HepG2 (cell line): ENCODE measurements around the gene DNAJC18. TPM values are rescaled to one million over a fixed set of nuclear protein-coding genes. Genes with fewer than 3 reads are reported as not detected.

Experiments
- GATAD2A ChIP-seq: IDR thresholded peaks from 2 replicates; pipeline ENCODE4 v1.6.1; 2016
- KAT8 ChIP-seq: IDR thresholded peaks from 2 replicates; pipeline ENCODE4 v1.6.1; 2016; ENCODE audit warnings: missing genetic modification reagents, missing compliant biosample characterization
- KMT2A ChIP-seq: sonication (generic); formaldehyde crosslinking; IDR thresholded peaks from 2 replicates; pipeline ENCODE4 v1.4.0; 2020; ENCODE audit warnings: missing genetic modification reagents
- MBD4 ChIP-seq: IDR thresholded peaks from 2 replicates; pipeline ENCODE4 v1.6.1; 2012; ENCODE audit warnings: low read length, inconsistent platforms, borderline replicate concordance
- MIER3 ChIP-seq: IDR thresholded peaks from 2 replicates; pipeline ENCODE4 v1.6.1; 2016; ENCODE audit warnings: missing compliant biosample characterization, borderline replicate concordance
- NFKBIZ ChIP-seq: IDR thresholded peaks from 2 replicates; pipeline ENCODE4 v1.6.1; 2018; ENCODE audit warnings: missing genetic modification reagents, missing compliant biosample characterization
- NR2C2 ChIP-seq: sonication (generic); formaldehyde crosslinking; IDR thresholded peaks from 2 replicates; pipeline ENCODE4 v1.4.0; 2020; ENCODE audit warnings: missing genetic modification reagents, mild to moderate bottlenecking, moderate library complexity, borderline replicate concordance
- PLSCR1 ChIP-seq: sonication (generic); formaldehyde crosslinking; IDR thresholded peaks from 2 replicates; pipeline ENCODE4 v1.5.0; 2020; ENCODE audit warnings: missing genetic modification reagents, mild to moderate bottlenecking, borderline replicate concordance
- POLR2A ChIP-seq, 2 experiments: IDR thresholded peaks; 2 replicates each; pipeline ENCODE4 v1.6.1; 2011; ENCODE audit warnings: low read depth in 2 of 2, low read length in 2 of 2, mild to moderate bottlenecking in 1 of 2, moderate library complexity in 1 of 2; ENCODE audit not compliant: insufficient read depth in 1 of 2
- POLR2G ChIP-seq: fragments of 200-400 bp; formaldehyde crosslinking; IDR thresholded peaks from 2 replicates; pipeline ENCODE4 v1.6.1; 2018; ENCODE audit warnings: mild to moderate bottlenecking, low read depth, low read length, moderate library complexity
- SKI ChIP-seq: fragments of 450-650 bp; IDR thresholded peaks from one replicate; pipeline ENCODE4 v1.6.1; 2018; ENCODE audit warnings: mild to moderate bottlenecking; ENCODE audit not compliant: partially characterized antibody
- SNRNP70 ChIP-seq: fragments of 200-400 bp; formaldehyde crosslinking; IDR thresholded peaks from 2 replicates; pipeline ENCODE4 v1.6.1; 2017; ENCODE audit warnings: mild to moderate bottlenecking, low read depth, low read length, moderate library complexity
- TMF1 ChIP-seq: sonication (generic); formaldehyde crosslinking; IDR thresholded peaks from 2 replicates; pipeline ENCODE4 v1.8.1; 2022; ENCODE audit warnings: low read depth, missing genetic modification reagents
- ZBTB10 ChIP-seq: sonication (generic); formaldehyde crosslinking; IDR thresholded peaks from 2 replicates; pipeline ENCODE4 v1.4.0; 2020; ENCODE audit warnings: missing genetic modification reagents, borderline replicate concordance
- ZBTB34 ChIP-seq: sonication (generic); formaldehyde crosslinking; IDR thresholded peaks from 2 replicates; pipeline ENCODE4 v1.8.0; 2022; ENCODE audit warnings: mild to moderate bottlenecking, missing genetic modification reagents
- ZNF234 ChIP-seq: sonication (generic); formaldehyde crosslinking; conservative IDR thresholded peaks from 2 replicates; pipeline ENCODE4 v1.5.1; 2020; ENCODE audit warnings: mild to moderate bottlenecking, missing genetic modification reagents
- ZNF317 ChIP-seq: sonication (generic); formaldehyde crosslinking; IDR thresholded peaks from 2 replicates; pipeline ENCODE4 v1.5.0; 2020; ENCODE audit warnings: mild to moderate bottlenecking, missing genetic modification reagents
- ZNF33A ChIP-seq: sonication (generic); formaldehyde crosslinking; IDR thresholded peaks from 2 replicates; pipeline ENCODE4 v1.5.1; 2020; ENCODE audit warnings: missing genetic modification reagents, mild to moderate bottlenecking, moderate library complexity, borderline replicate concordance
- ZNF362 ChIP-seq: sonication (generic); formaldehyde crosslinking; IDR thresholded peaks from 2 replicates; pipeline ENCODE4 v1.4.0; 2020; ENCODE audit warnings: missing genetic modification reagents, mild to moderate bottlenecking, borderline replicate concordance
- ZNF414 ChIP-seq: sonication (generic); formaldehyde crosslinking; IDR thresholded peaks from 2 replicates; pipeline ENCODE4 v1.5.0; 2020; ENCODE audit warnings: missing genetic modification reagents
- ZNF768 ChIP-seq: sonication (generic); formaldehyde crosslinking; IDR thresholded peaks from 2 replicates; pipeline ENCODE4 v1.4.0; 2020; ENCODE audit warnings: missing genetic modification reagents
- ZNF784 ChIP-seq: sonication (generic); formaldehyde crosslinking; IDR thresholded peaks from 2 replicates; pipeline ENCODE4 v1.5.1; 2020; ENCODE audit warnings: missing genetic modification reagents, mild to moderate bottlenecking, borderline replicate concordance
- polyA plus RNA-seq, 8 experiments: library from polyadenylated mRNA; depleted of rRNA in 3 of 8; stranded (reverse) in 7 of 8; unstranded in 1 of 8; fragments of >200 nt; fragmentation: Illumina TruSeq in 4 of 8; extraction: Trizol in 4 of 8; gene quantifications; 2 replicates each; pipeline versions ENCODE4 v1.2.1 to v1.2.3, GENCODE V29; 2011 to 2016; ENCODE audit warnings: low read depth in 4 of 8, missing spikeins in 1 of 8, mixed read lengths in 1 of 8; ENCODE audit not compliant: insufficient read depth in 1 of 8
- total RNA-seq, 5 experiments: library from RNA; depleted of rRNA; stranded (reverse); fragments of >200 nt; fragmentation: Illumina TruSeq; extraction: Trizol; gene quantifications; 2 replicates each; pipeline ENCODE4 v1.2.3, GENCODE V29; 2016; ENCODE audit warnings: low read depth in 1 of 5

Gene DNAJC18
- total and polyA plus RNA-seq, 2 of the 13 experiments (the other 11 are each of a cell fraction or from before 2014, with no cell fraction given) = 6.5 to 6.6 TPM

- TF ChIP-seq ZNF362 (CRISPR knock-in tag) = 0 out of 2 replicates have a peak, but pooled peaks have one; percentile 12
- 0 out of 2 replicates have a peak, but pooled peaks have one; percentile 35 for TF ChIP-seq NFKBIZ (CRISPR knock-in tag)
- no peak for TF ChIP-seq SNRNP70
- no peak for TF ChIP-seq ZBTB10 (CRISPR knock-in tag)
- TF ChIP-seq POLR2G = peak; percentile 54; the same call in 1 of the 2 replicates
- no peak for TF ChIP-seq ZNF784 (CRISPR knock-in tag)
- TF ChIP-seq MIER3 (CRISPR knock-in tag) = peak; percentile 43; the same call in 1 of the 2 replicates
- 0 out of 2 replicates have a peak, but pooled peaks have one; percentile 32 for TF ChIP-seq KMT2A (CRISPR knock-in tag)
- peak; percentile 64; the same call in 1 of the 2 replicates for TF ChIP-seq ZNF414 (CRISPR knock-in tag)
- TF ChIP-seq NR2C2 (CRISPR knock-in tag) = 0 out of 2 replicates have a peak, but pooled peaks have one; percentile 41
- TF ChIP-seq TMF1 (CRISPR knock-in tag) = no peak
- TF ChIP-seq GATAD2A = peak; percentile 57; the same call in 1 of the 2 replicates
- TF ChIP-seq SKI = no peak
- peak; percentile 85; the same call in 1 of the 2 replicates for TF ChIP-seq ZBTB34 (CRISPR knock-in tag)
- TF ChIP-seq KAT8 (CRISPR knock-in tag) = peak; percentile 34; the same call in 1 of the 2 replicates
- no peak for TF ChIP-seq ZNF234
- TF ChIP-seq POLR2A (IDR thresholded peaks at IDR 0.05; ENCODE audit: insufficient read depth in 1 of 2, low read depth in 2 of 2, low read length in 2 of 2) = peak in 1 of 2 experiments; percentile 43; a peak in 2 of 4 replicates
- TF ChIP-seq ZNF768 (CRISPR knock-in tag) = no peak; the same call in 1 of the 2 replicates
- no peak for TF ChIP-seq PLSCR1 (CRISPR knock-in tag)
- no peak for TF ChIP-seq ZNF33A (CRISPR knock-in tag)
- TF ChIP-seq MBD4 = no peak
- 0 out of 2 replicates have a peak, but pooled peaks have one; percentile 20 for TF ChIP-seq ZNF317 (CRISPR knock-in tag)
Measured at GRCh38 chr5:139388198-139388821, 51.0 kb downstream of the DNAJC18 start (continued).
